ENCODE measurements around the gene RTTN.
A peak's percentile ranks its signal among the peaks of the same experiment; 100 is the strongest.

The RTTN gene

GRCh38 chr18:70220628-70221027 is 15.1 kb upstream of the RTTN start:
- in situ Hi-C loops (cut with MboI; ENCODE audit: low pct_unique_long_range_greater_than_20kb, low sequenced_read_pairs): loop anchor here (25.0 kb wide), 1 partner anchor 217 kb away; no protein-coding TSS in a partner anchor
- DNase-seq: no peak

GRCh38 chr18:70219688-70220087 is 14.2 kb upstream of the RTTN start:
- in situ Hi-C loops (cut with MboI; ENCODE audit: low pct_unique_long_range_greater_than_20kb, low sequenced_read_pairs): loop anchor here (25.0 kb wide), 1 partner anchor 218 kb away; no protein-coding TSS in a partner anchor
- DNase-seq: no peak

GRCh38 chr18:70216788-70217187 is 11.3 kb upstream of the RTTN start:
- no peak for DNase-seq
- in situ Hi-C loops (cut with MboI; ENCODE audit: low pct_unique_long_range_greater_than_20kb, low sequenced_read_pairs): loop anchor here (25.0 kb wide), 1 partner anchor 221 kb away; no protein-coding TSS in a partner anchor

- in situ Hi-C loops (cut with MboI; ENCODE audit: low pct_unique_long_range_greater_than_20kb, low sequenced_read_pairs): loop anchor here (25.0 kb wide), 1 partner anchor 230 kb away; no protein-coding TSS in a partner anchor
- DNase-seq: no peak
Measured at GRCh38 chr18:70207181-70207580, 1.7 kb upstream of the RTTN start.

GRCh38 chr18:70200286-70200685 is 5.2 kb downstream of the RTTN start:
- DNase-seq: no peak
- in situ Hi-C loops (cut with MboI; ENCODE audit: low pct_unique_long_range_greater_than_20kb, low sequenced_read_pairs): loop anchor here (25.0 kb wide), 1 partner anchor 237 kb away; no protein-coding TSS in a partner anchor

GRCh38 chr18:70197844-70198243 is 7.6 kb downstream of the RTTN start:
- DNase-seq: no peak
- in situ Hi-C loops (cut with MboI; ENCODE audit: low pct_unique_long_range_greater_than_20kb, low sequenced_read_pairs): no loop called here

GRCh38 chr18:70197026-70197425 is 8.5 kb downstream of the RTTN start:
- DNase-seq: no peak
- in situ Hi-C loops (cut with MboI; ENCODE audit: low pct_unique_long_range_greater_than_20kb, low sequenced_read_pairs): no loop called here

- DNase-seq: peak; percentile 46
- in situ Hi-C loops (cut with MboI; ENCODE audit: low pct_unique_long_range_greater_than_20kb, low sequenced_read_pairs): no loop called here
Measured at GRCh38 chr18:70195852-70196434, 9.5 kb downstream of the RTTN start.

GRCh38 chr18:70195014-70195614 is 10.4 kb downstream of the RTTN start:
- in situ Hi-C loops (cut with MboI; ENCODE audit: low pct_unique_long_range_greater_than_20kb, low sequenced_read_pairs): no loop called here
- no peak for DNase-seq

GRCh38 chr18:70194227-70194890 is 11.1 kb downstream of the RTTN start:
- in situ Hi-C loops (cut with MboI; ENCODE audit: low pct_unique_long_range_greater_than_20kb, low sequenced_read_pairs): no loop called here
- DNase-seq: no peak

GRCh38 chr18:70190529-70190928 is 15.0 kb downstream of the RTTN start:
- in situ Hi-C loops (cut with MboI; ENCODE audit: low pct_unique_long_range_greater_than_20kb, low sequenced_read_pairs): no loop called here
- no peak for DNase-seq

GRCh38 chr18:70188113-70188512 is 17.4 kb downstream of the RTTN start:
- in situ Hi-C loops (cut with MboI; ENCODE audit: low pct_unique_long_range_greater_than_20kb, low sequenced_read_pairs): no loop called here
- DNase-seq: no peak

GRCh38 chr18:70183441-70183840 is 22.0 kb downstream of the RTTN start:
- in situ Hi-C loops (cut with MboI; ENCODE audit: low pct_unique_long_range_greater_than_20kb, low sequenced_read_pairs): no loop called here
- no peak for DNase-seq

GRCh38 chr18:70182548-70182947 is 22.9 kb downstream of the RTTN start:
- in situ Hi-C loops (cut with MboI; ENCODE audit: low pct_unique_long_range_greater_than_20kb, low sequenced_read_pairs): no loop called here
- DNase-seq: no peak

GRCh38 chr18:70181725-70182124 is 23.8 kb downstream of the RTTN start:
- in situ Hi-C loops (cut with MboI; ENCODE audit: low pct_unique_long_range_greater_than_20kb, low sequenced_read_pairs): no loop called here

GRCh38 chr18:70181015-70181414 is 24.5 kb downstream of the RTTN start:
- in situ Hi-C loops (cut with MboI; ENCODE audit: low pct_unique_long_range_greater_than_20kb, low sequenced_read_pairs): no loop called here
- DNase-seq: no peak

More at GRCh38 chr18:70181725-70182124, 23.8 kb downstream of the RTTN start:
- no peak for DNase-seq

GRCh38 chr18:70176537-70176936 is 28.9 kb downstream of the RTTN start:
- DNase-seq: no peak
- in situ Hi-C loops (cut with MboI; ENCODE audit: low pct_unique_long_range_greater_than_20kb, low sequenced_read_pairs): no loop called here

GRCh38 chr18:70175216-70175615 is 30.3 kb downstream of the RTTN start:
- DNase-seq: no peak
- in situ Hi-C loops (cut with MboI; ENCODE audit: low pct_unique_long_range_greater_than_20kb, low sequenced_read_pairs): no loop called here

- in situ Hi-C loops (cut with MboI; ENCODE audit: low pct_unique_long_range_greater_than_20kb, low sequenced_read_pairs): no loop called here
- DNase-seq: no peak
Measured at GRCh38 chr18:70172225-70172624, 33.3 kb downstream of the RTTN start.

- in situ Hi-C loops (cut with MboI; ENCODE audit: low pct_unique_long_range_greater_than_20kb, low sequenced_read_pairs): no loop called here
- DNase-seq: no peak
Measured at GRCh38 chr18:70169747-70170146, 35.7 kb downstream of the RTTN start.
